ENCODE data around the gene JKAMP.

DNA sequence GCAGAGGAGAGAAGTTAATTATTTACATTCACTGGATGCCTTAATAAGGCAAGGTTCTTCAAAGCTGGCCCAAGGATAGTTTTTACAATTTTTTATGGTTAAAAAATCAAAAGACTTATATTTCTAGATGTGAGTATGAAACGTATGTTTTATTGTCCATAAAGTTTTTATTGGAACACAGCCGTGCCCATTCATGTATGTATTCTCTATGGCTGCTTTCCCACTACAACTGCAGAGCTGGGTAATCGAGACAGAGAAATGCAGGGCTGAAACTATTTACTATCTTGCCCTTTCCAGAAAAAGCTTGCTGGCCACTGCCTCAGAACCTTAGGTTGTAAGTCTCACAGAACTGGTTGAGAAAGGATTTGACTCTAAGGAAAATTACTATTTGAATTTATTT is 16.4 kb downstream of the JKAMP start:
- TF ChIP-seq EP300 (IDR thresholded peaks at IDR 0.05; ENCODE audit: borderline replicate concordance in 1 of 2, low read depth in 2 of 2, low read length in 2 of 2) (no peak), MAFK (IDR thresholded peaks at IDR 0.05; ENCODE audit: low read depth, low read length) (no peak), SIX5 (IDR thresholded peaks at IDR 0.05; ENCODE audit: low read depth, low read length) (no peak), EZH2 (IDR thresholded peaks at IDR 0.05; ENCODE audit: low read depth, low read length, severe bottlenecking) (no peak), SIRT6 (IDR thresholded peaks at IDR 0.05; ENCODE audit: low read length) (no peak), POLR2A (IDR thresholded peaks at IDR 0.05; ENCODE audit: control extremely low read depth in 1 of 2, low read depth in 2 of 2, low read length in 2 of 2) (no peak), YY1 (IDR thresholded peaks at IDR 0.05; ENCODE audit: low read depth, low read length) (no peak), CBX8 (IDR thresholded peaks at IDR 0.05; ENCODE audit: borderline replicate concordance, low read depth, low read length) (no peak), CEBPB (IDR thresholded peaks at IDR 0.05; ENCODE audit: low read depth, low read length) (no peak)
- TF ChIP-seq, protein P1, sequence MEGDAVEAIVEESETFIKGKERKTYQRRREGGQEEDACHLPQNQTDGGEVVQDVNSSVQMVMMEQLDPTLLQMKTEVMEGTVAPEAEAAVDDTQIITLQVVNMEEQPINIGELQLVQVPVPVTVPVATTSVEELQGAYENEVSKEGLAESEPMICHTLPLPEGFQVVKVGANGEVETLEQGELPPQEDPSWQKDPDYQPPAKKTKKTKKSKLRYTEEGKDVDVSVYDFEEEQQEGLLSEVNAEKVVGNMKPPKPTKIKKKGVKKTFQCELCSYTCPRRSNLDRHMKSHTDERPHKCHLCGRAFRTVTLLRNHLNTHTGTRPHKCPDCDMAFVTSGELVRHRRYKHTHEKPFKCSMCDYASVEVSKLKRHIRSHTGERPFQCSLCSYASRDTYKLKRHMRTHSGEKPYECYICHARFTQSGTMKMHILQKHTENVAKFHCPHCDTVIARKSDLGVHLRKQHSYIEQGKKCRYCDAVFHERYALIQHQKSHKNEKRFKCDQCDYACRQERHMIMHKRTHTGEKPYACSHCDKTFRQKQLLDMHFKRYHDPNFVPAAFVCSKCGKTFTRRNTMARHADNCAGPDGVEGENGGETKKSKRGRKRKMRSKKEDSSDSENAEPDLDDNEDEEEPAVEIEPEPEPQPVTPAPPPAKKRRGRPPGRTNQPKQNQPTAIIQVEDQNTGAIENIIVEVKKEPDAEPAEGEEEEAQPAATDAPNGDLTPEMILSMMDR (IDR thresholded peaks at IDR 0.05; ENCODE audit: control extremely low read depth in 1 of 3, insufficient read depth in 1 of 3, low read depth in 1 of 3, low read length in 3 of 3): no peak

Data from H1 (cell line).